ENCODE results near the gene RFX7. TPM values are rescaled to one million over a fixed set of nuclear protein-coding genes. Genes with fewer than 3 reads are reported as not detected.

The RFX7 gene
- total RNA-seq, 1 donor from 2014 or later = 39.2 TPM

- Mint-ChIP-seq H3K27ac (no peak overlapping the region), H3K27me3 (no peaks in the 10 kb centered on the region), H3K4me3 (no peak overlapping the region), H3K4me1 (ENCODE audit: unreplicated experiment) (no peaks in the 10 kb centered on the region), H3K36me3 (peaks cover 37% of the 10 kb centered on the region), H3K9me3 (no peaks in the 10 kb centered on the region)
- no peak for DNase-seq (ENCODE audit: extremely low spot score, unreplicated experiment)
- TF ChIP-seq CTCF (conservative IDR thresholded peaks at IDR 0.05) = no peak
These were observed 149.5 kb downstream of the RFX7 start for GRCh38 chr15:56094171-56094570.

- peaks cover under 1% of the 10 kb centered on the region for H3K36me3 Mint-ChIP-seq
- no peaks in the 10 kb centered on the region for H3K4me1 Mint-ChIP-seq (ENCODE audit: unreplicated experiment)
- H3K27ac Mint-ChIP-seq = no peak overlapping the region
- no peak for DNase-seq (ENCODE audit: extremely low spot score, unreplicated experiment)
- H3K9me3 Mint-ChIP-seq = no peaks in the 10 kb centered on the region
- no peak for TF ChIP-seq CTCF (conservative IDR thresholded peaks at IDR 0.05)
- no peaks in the 10 kb centered on the region for H3K27me3 Mint-ChIP-seq
- no peak overlapping the region for H3K4me3 Mint-ChIP-seq
These were observed 155.3 kb downstream of the RFX7 start for GRCh38 chr15:56088389-56088788.

- H3K36me3 Mint-ChIP-seq = no peaks in the 10 kb centered on the region
- no peak for TF ChIP-seq CTCF (conservative IDR thresholded peaks at IDR 0.05)
- H3K9me3 Mint-ChIP-seq = no peaks in the 10 kb centered on the region
- no peaks in the 10 kb centered on the region for H3K4me1 Mint-ChIP-seq (ENCODE audit: unreplicated experiment)
- no peak for DNase-seq (ENCODE audit: extremely low spot score, unreplicated experiment)
- no peak overlapping the region for H3K4me3 Mint-ChIP-seq
- H3K27ac Mint-ChIP-seq = no peak overlapping the region
- no peaks in the 10 kb centered on the region for H3K27me3 Mint-ChIP-seq
These were observed 157.1 kb downstream of the RFX7 start for GRCh38 chr15:56086566-56086965.

GRCh38 chr15:56082263-56082761 lies 161.4 kb downstream of the RFX7 start:
- Mint-ChIP-seq H3K4me1 (ENCODE audit: unreplicated experiment) (no peaks in the 10 kb centered on the region), H3K4me3 (no peak overlapping the region), H3K27me3 (no peaks in the 10 kb centered on the region), H3K9me3 (no peaks in the 10 kb centered on the region), H3K27ac (peak overlapping the region; percentile 25), H3K36me3 (no peaks in the 10 kb centered on the region)
- no peak for TF ChIP-seq CTCF (conservative IDR thresholded peaks at IDR 0.05)
- DNase-seq (ENCODE audit: extremely low spot score, unreplicated experiment) = no peak

- Mint-ChIP-seq H3K27ac (no peak overlapping the region), H3K4me3 (no peak overlapping the region)
These were observed 166.6 kb downstream of the RFX7 start for GRCh38 chr15:56077081-56077480.

More at GRCh38 chr15:56077081-56077480, 166.6 kb downstream of the RFX7 start:
- H3K4me1 Mint-ChIP-seq (ENCODE audit: unreplicated experiment) = no peaks in the 10 kb centered on the region
- TF ChIP-seq CTCF (conservative IDR thresholded peaks at IDR 0.05) = no peak
- no peak for DNase-seq (ENCODE audit: extremely low spot score, unreplicated experiment)
- H3K9me3 Mint-ChIP-seq = no peaks in the 10 kb centered on the region
- no peaks in the 10 kb centered on the region for H3K36me3 Mint-ChIP-seq
- no peaks in the 10 kb centered on the region for H3K27me3 Mint-ChIP-seq

All from type B pancreatic cell (in vitro differentiated cells).